Left lung (tissue), 10 donors: Measurements from ENCODE around the gene C12orf43. TPM values are rescaled to one million over a fixed set of nuclear protein-coding genes. Genes with fewer than 3 reads are reported as not detected.

Experiments used
- ATAC-seq: fragments of 200-7000 bp; cut with Tn5 transposase; one replicate; pipeline ENCODE4 v1.9.1; 2020; ENCODE audit warnings: moderate library complexity
- DNase-seq, 4 donors: peaks; one replicate each; pipeline ENCODE4 v3.0.0-alpha.2; 2013 to 2020
- H3K27ac ChIP-seq, 2 donors: fragments of 200-600 bp; sonication (generic) in 1 of 2; one replicate each; pipeline versions ENCODE4 v1.5.0 to v1.8.0; 2020 to 2021
- H3K27me3 ChIP-seq, 2 donors: fragments of 200-600 bp; sonication (generic) in 1 of 2; one replicate each; pipeline versions ENCODE4 v1.5.0 to v1.8.0; 2020 to 2021
- H3K36me3 ChIP-seq, 2 donors: fragments of 200-600 bp; sonication (generic) in 1 of 2; one replicate each; pipeline versions ENCODE4 v1.5.0 to v1.8.0; 2020 to 2021
- H3K4me1 ChIP-seq, 2 donors: fragments of 200-600 bp; one replicate each; pipeline ENCODE4 v1.8.0; 2021
- H3K4me3 ChIP-seq, 2 donors: fragments of 200-600 bp; sonication (generic) in 1 of 2; one replicate each; pipeline versions ENCODE4 v1.5.0 to v1.8.0; 2020 to 2021; ENCODE audit warnings: mild to moderate bottlenecking in 1 of 2
- H3K9me3 ChIP-seq, 2 donors: fragments of 200-600 bp; sonication (generic) in 1 of 2; one replicate each; pipeline versions ENCODE4 v1.5.0 to v1.8.0; 2020 to 2021
- intact Hi-C, 2 donors: fragments of 100-400 bp; cut with DNase I; formaldehyde crosslinking; loops; one replicate each; pipeline versions ENCODE4 v1.11.2 to v1.14.2; 2022
- polyA plus RNA-seq, 6 donors: library from polyadenylated mRNA; unstranded; fragments of 120-200 nt; gene quantifications; one replicate each; pipeline ENCODE4 v1.2.1, GENCODE V29; 2013; ENCODE audit not compliant: insufficient read length in 6 of 6
- total RNA-seq, 2 donors: library from RNA; stranded (reverse); fragmentation: NEBNext Ultra II Directional; extraction: Animal tissue kit (Norgen Biotek cat#: 25700); gene quantifications; one replicate each; pipeline ENCODE4 v1.2.1, GENCODE V29; 2021
- TF ChIP-seq, protein P1 (sequence below), 2 donors: fragments of 200-600 bp; sonication (generic) in 1 of 2; IDR thresholded peaks; one replicate each; pipeline versions ENCODE4 v1.5.0 to v1.8.0; 2021; ENCODE audit warnings: antibody characterized with exemption in 2 of 2
- donor health status: DM: no; HTN: yes; CAD: no.
- donor health status: DM: no; HTN: no; CAD: no.

C12orf43 gene
- total and polyA plus RNA-seq, 8 donors: 11.9 to 20.6 (median 16.6) TPM

DNA sequence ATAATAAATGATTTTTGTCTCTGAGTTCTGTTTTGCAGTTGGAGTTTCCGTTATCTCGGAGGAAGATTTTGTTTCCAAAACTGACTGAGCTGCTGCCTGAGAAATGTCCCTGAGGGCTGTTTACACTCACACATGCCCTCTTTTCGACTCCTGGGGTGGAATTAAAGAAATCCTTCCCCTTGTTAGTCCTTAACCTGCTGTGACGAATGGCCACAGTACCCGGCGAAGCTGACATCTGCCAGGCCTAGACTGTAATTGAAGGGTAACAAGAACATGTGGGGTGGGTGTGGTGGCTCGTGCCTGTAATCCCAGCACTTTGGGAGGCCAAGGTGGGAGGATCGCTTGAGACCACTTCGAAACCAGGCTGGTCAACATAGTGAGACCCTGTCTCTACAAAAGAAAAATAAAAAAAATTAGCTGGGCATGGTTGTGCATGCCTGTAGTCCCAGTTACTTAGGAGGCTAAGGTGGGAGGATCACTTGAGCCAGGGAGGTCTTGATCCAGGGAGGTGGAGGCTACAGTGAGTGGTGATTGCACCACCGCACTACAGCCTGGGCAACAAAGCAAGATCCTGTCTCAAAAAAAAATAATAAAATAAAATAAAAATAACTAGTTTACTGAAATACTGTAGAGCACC is 14.4 kb upstream of the C12orf43 start:
- Histone ChIP-seq H3K4me3 (no peak overlapping the region), H3K9me3 (peaks cover 0 to 2% of the 10 kb centered on the region in 2 donors), H3K27me3 (no peaks in the 10 kb centered on the region), H3K36me3 (peaks cover 0 to 50% of the 10 kb centered on the region in 2 donors), H3K4me1 (peaks cover 0 to 35% of the 10 kb centered on the region in 2 donors), H3K27ac (no peak overlapping the region)
- DNase-seq (no peak), ATAC-seq (no peak)
- TF ChIP-seq, protein P1, sequence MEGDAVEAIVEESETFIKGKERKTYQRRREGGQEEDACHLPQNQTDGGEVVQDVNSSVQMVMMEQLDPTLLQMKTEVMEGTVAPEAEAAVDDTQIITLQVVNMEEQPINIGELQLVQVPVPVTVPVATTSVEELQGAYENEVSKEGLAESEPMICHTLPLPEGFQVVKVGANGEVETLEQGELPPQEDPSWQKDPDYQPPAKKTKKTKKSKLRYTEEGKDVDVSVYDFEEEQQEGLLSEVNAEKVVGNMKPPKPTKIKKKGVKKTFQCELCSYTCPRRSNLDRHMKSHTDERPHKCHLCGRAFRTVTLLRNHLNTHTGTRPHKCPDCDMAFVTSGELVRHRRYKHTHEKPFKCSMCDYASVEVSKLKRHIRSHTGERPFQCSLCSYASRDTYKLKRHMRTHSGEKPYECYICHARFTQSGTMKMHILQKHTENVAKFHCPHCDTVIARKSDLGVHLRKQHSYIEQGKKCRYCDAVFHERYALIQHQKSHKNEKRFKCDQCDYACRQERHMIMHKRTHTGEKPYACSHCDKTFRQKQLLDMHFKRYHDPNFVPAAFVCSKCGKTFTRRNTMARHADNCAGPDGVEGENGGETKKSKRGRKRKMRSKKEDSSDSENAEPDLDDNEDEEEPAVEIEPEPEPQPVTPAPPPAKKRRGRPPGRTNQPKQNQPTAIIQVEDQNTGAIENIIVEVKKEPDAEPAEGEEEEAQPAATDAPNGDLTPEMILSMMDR (IDR thresholded peaks at IDR 0.05): no peak
- intact Hi-C loops: no loop called here

DNA sequence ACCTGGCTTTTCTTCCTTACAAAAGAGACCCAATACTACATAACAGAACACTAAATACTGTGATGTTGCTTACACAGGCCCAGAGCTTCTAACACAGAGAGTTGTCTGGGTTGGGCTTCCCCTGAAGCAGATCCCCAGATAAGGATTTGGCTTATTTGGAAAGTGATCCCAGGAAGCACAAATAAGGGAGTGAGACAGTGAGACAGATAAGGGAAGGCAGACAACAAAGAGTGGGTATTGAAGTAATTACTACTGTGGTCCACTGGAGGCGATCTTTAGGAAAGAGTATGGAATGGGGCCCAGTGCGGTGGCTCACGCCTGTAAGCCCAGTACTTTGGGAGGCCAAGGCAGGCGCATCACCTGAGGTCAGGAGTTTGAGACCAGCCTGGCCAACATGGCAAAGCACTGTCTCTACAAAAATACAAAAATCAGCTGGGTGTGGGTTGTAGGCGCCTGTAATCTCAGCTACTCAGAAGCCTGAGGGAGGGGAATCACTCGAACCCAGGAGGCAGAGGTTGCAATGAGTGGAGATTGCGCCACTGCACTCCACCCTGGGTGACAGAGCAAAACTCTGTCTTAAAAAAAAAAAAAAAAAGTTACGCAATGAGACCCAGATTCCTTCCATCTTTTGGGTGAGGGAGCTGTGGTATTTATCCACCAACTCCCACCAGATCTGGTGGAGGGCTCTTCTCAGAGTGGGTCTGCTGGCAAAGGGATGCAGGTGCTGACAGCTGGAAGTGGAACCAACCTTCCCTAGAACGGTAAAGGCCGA is 10.2 kb upstream of the C12orf43 start:
- no peaks in the 10 kb centered on the region for H3K27me3 ChIP-seq
- DNase-seq (peak in 1 of 4 donors; percentile 38), ATAC-seq (no peak)
- H3K36me3 ChIP-seq: peaks cover 0 to 45% of the 10 kb centered on the region in 2 donors
- peaks cover 0 to 20% of the 10 kb centered on the region in 2 donors for H3K4me1 ChIP-seq
- no peak overlapping the region for H3K4me3 ChIP-seq
- H3K9me3 ChIP-seq: peaks cover 0 to 2% of the 10 kb centered on the region in 2 donors
- TF ChIP-seq, protein P1 (IDR thresholded peaks at IDR 0.05): no peak
- peak overlapping the region in 1 of 2 donors; percentile 18 for H3K27ac ChIP-seq
- intact Hi-C loops: no loop called here

DNA sequence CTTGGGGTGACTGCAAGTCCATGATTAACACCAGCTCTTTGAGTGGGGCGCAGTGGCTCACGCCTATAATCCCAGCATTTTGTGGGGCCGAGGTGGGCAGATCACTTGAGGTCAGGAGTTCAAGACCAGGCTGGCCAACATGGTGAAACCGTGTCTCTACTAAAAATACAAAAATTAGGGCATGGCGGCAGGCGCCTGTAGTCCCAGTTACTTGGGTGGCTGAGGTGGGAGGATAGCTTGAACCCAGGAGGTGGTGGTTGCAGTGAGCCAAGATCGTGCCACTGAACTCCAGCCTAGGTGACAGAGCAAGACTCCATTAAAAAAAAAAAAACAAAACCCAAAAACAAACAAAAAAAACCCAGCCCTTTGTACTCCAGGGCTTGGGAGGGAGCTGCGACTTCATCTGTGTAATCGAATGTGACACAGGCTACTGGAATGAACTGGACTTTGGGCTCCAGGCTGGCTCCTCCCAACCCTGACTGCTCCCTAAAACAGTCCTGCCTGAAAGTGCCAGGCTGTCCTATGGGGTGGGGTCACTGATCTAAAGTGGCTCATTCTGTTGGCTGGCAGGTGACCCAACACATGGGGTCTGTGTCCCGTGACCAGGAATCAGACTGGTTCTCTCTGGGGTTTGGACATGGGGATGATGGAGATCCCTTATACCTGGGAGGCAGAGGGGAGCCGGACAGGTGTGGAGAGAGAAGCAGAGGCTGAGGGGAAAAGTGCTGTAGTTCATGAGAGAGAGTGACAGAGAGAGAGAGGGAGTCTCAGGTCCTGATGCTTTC is 9.3 kb upstream of the C12orf43 start:
- peaks cover 0 to 20% of the 10 kb centered on the region in 2 donors for H3K4me1 ChIP-seq
- no peak for ATAC-seq

DNA sequence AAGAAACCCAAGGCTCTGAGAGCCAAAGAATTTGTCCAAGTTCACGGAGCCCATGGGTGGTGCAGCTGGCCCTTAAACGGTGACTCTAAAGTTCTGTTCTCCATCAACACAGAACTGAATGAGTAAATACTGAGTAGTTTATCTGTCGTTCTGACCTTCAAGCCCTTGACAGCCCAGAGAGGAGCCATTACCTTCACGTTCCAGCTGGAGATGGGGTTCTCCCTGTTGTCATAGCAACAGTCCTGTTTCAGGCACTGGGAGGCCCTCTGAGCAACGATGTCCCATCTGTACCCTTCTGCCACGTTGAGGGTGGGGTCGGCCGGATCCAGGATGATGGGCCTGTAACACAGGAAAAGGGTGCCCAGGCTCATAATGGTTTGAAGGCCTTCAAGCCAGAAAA is 7.5 kb upstream of the C12orf43 start:
- Histone ChIP-seq H3K4me3 (no peak overlapping the region), H3K27me3 (no peaks in the 10 kb centered on the region), H3K9me3 (peaks cover 0 to 2% of the 10 kb centered on the region in 2 donors), H3K4me1 (peaks cover 0 to 20% of the 10 kb centered on the region in 2 donors), H3K27ac (no peak overlapping the region), H3K36me3 (peaks cover 0 to 41% of the 10 kb centered on the region in 2 donors)
- DNase-seq (no peak), ATAC-seq (no peak)
- TF ChIP-seq, protein P1 (IDR thresholded peaks at IDR 0.05): no peak
- intact Hi-C loops: no loop called here

More for the DNA sequence above, 9.3 kb upstream of the C12orf43 start:
- Histone ChIP-seq H3K27ac (peak overlapping the region in 1 of 2 donors; percentile 60), H3K9me3 (peaks cover 0 to 2% of the 10 kb centered on the region in 2 donors), H3K36me3 (peaks cover 0 to 45% of the 10 kb centered on the region in 2 donors), H3K4me3 (no peak overlapping the region), H3K27me3 (no peaks in the 10 kb centered on the region)
- TF ChIP-seq, protein P1 (IDR thresholded peaks at IDR 0.05): no peak
- intact Hi-C loops: no loop called here
- DNase-seq: no peak
